Endothelial cell of umbilical vein (primary cell): ENCODE data around the gene CTSL.

Source experiments
- CTCF ChIP-seq, 2 donors: IDR thresholded peaks; 1 replicate in 1 of 2; 2 replicates in 1 of 2; pipeline ENCODE4 v1.5.1; 2011; ENCODE audit warnings: low read length in 2 of 2, mild to moderate bottlenecking in 2 of 2, moderate library complexity in 2 of 2, control low read depth in 1 of 2, inconsistent platforms in 1 of 2, low read depth in 1 of 2; ENCODE audit not compliant: insufficient read depth in 1 of 2; ENCODE audit errors: extremely low read depth in 1 of 2
- EZH2 ChIP-seq: IDR thresholded peaks from 2 replicates; pipeline ENCODE4 v1.6.1; 2012; ENCODE audit warnings: borderline replicate concordance, low read depth, mild to moderate bottlenecking, moderate library complexity, low read length, inconsistent platforms; ENCODE audit not compliant: severe bottlenecking
- FOS ChIP-seq: IDR thresholded peaks from 2 replicates; pipeline ENCODE4 v1.6.1; 2011; ENCODE audit warnings: mild to moderate bottlenecking, low read length, moderate library complexity, borderline replicate concordance; ENCODE audit not compliant: insufficient read depth
- GATA2 ChIP-seq: IDR thresholded peaks from 2 replicates; pipeline ENCODE4 v1.7.0; 2011; ENCODE audit warnings: low read depth, mild to moderate bottlenecking, moderate library complexity, mixed read lengths, low read length; ENCODE audit not compliant: insufficient read length, insufficient read depth
- MYC ChIP-seq: IDR thresholded peaks from one replicate; pipeline ENCODE4 v1.6.1; 2011; ENCODE audit warnings: mild to moderate bottlenecking, low read depth, low read length
- POLR2A ChIP-seq: IDR thresholded peaks from 2 replicates; pipeline ENCODE4 v1.6.1; 2012; ENCODE audit warnings: low read depth, mild to moderate bottlenecking, control low read depth, low read length
- POLR2AphosphoS5 ChIP-seq: IDR thresholded peaks from 2 replicates; pipeline ENCODE4 v1.6.1; 2012; ENCODE audit warnings: low read depth, mild to moderate bottlenecking, control low read depth, low read length, moderate library complexity; ENCODE audit not compliant: insufficient read depth
- TF ChIP-seq, protein P1 (sequence below): IDR thresholded peaks from 2 replicates; pipeline ENCODE4 v1.6.1; 2011; ENCODE audit not compliant: insufficient read depth, insufficient read length

- TF ChIP-seq CTCF (IDR thresholded peaks at IDR 0.05; ENCODE audit: extremely low read depth in 1 of 2, insufficient read depth in 1 of 2, low read depth in 1 of 2, low read length in 2 of 2) (no peak), EZH2 (no peak), POLR2A (no peak), FOS (no peak), POLR2AphosphoS5 (no peak), GATA2 (no peak), MYC (no peak)
- TF ChIP-seq, protein P1, sequence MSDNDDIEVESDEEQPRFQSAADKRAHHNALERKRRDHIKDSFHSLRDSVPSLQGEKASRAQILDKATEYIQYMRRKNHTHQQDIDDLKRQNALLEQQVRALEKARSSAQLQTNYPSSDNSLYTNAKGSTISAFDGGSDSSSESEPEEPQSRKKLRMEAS, result no peak
These were observed 37.4 kb downstream of the CTSL start for GRCh38 chr9:87763286-87763685.
